GM18507 (cell line): ENCODE data around the gene OLFM3.

Source experiments
- DNase-seq: peaks from one replicate; pipeline ENCODE4 v3.0.0; 2011; ENCODE audit warnings: low read depth; ENCODE audit not compliant: insufficient read length; ENCODE audit errors: extremely low spot score
- FAIRE-seq: peaks from 2 replicates; lab custom pipeline; 2011; peaks lifted over from hg19 to GRCh38; lab: Jason Lieb, UNC

Gene OLFM3

GRCh38 chr1:101873672-101874071, 123.1 kb downstream of the OLFM3 start:
- FAIRE-seq: no peak
- no peak for DNase-seq

GRCh38 chr1:101859941-101860340, 136.8 kb downstream of the OLFM3 start:
- FAIRE-seq: no peak

GRCh38 chr1:101854271-101854670, 142.5 kb downstream of the OLFM3 start:
- FAIRE-seq: no peak
- DNase-seq: no peak

More at GRCh38 chr1:101859941-101860340, 136.8 kb downstream of the OLFM3 start:
- no peak for DNase-seq

DNA sequence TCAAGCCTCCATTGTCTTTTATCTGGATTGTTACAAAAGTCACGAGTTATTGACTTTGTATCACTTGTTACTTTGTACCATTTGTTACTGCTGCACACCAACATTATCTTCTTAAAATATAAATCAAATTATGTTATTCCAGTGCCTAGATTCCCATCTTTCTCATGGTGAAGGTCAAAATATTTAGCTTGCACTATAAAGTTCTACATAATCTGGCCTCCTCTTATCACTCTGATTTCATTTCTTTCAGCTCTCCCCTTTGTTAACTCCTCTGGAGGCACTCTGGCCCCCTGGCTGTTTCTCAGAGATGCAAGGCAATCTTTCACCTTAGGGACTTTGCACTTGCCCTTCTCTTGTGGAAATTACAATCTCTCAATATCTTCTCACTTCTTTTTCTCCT, 143.8 kb downstream of the OLFM3 start:
- FAIRE-seq (no peak), DNase-seq (no peak)

DNA sequence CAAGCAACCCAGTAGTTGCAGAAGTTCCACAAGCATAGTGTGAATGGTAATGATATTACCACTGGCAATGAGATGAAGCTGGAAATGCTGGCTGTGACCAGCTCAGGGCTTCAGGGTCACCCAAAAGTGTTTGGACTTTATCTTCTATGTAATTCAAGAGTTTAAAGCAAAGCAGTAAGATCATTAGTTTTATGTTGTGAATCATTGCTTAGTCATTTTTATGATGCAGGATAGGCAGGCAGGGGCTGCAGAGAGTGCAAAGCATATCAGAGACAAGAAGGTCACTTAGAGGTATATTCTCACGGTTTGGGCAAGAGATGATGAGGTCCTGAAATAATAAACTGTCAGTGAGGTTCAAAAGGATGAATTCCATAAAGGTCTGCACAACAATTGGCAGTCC, 147.4 kb downstream of the OLFM3 start:
- FAIRE-seq: no peak
- DNase-seq: no peak

- no peak for DNase-seq
- no peak for FAIRE-seq
These were observed 149.1 kb downstream of the OLFM3 start for GRCh38 chr1:101847626-101848025.

- no peak for DNase-seq
These were observed 149.9 kb downstream of the OLFM3 start for GRCh38 chr1:101846820-101847219.

DNA sequence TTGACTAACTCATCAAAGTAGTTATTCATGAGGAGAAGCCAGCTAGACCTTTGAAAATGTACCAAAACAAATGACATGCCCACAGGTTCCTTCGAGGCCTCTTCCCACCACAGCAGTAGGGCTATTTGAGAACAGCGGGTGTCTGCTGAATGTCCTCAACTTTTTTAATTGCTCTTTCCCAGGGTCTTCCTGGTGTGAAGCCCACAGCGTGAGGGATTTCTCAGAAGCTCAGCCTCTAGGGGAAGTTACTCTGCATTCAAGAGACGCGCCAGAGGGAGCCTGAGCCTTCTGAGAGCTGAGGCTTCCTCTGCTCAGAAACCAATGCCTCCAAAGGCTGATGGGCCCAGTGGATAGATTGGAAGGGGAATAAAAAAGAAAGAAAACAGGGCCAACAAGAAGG, 153.6 kb downstream of the OLFM3 start:
- FAIRE-seq (no peak), DNase-seq (no peak)

More at GRCh38 chr1:101846820-101847219, 149.9 kb downstream of the OLFM3 start:
- no peak for FAIRE-seq

GRCh38 chr1:101841824-101842223, 154.9 kb downstream of the OLFM3 start:
- no peak for DNase-seq
- FAIRE-seq: no peak

DNA sequence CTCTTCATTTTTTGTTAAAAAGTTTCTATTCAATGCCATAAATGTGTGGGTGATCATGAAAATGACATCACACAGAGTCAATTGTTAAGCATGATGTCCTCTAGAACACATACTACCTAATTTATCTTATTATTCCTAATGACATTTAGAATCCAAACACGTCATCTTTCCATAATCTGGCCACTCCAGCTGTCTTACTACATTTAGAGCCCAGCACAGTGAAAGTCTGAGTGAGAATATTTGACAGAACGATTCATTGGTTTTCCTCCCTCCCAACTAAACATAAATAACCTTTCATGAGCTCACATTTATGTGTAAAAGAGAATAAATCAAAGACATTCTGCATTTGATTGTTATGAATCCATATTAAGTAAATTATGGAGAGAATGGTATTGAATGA, 160.7 kb downstream of the OLFM3 start:
- no peak for DNase-seq
- no peak for FAIRE-seq

DNA sequence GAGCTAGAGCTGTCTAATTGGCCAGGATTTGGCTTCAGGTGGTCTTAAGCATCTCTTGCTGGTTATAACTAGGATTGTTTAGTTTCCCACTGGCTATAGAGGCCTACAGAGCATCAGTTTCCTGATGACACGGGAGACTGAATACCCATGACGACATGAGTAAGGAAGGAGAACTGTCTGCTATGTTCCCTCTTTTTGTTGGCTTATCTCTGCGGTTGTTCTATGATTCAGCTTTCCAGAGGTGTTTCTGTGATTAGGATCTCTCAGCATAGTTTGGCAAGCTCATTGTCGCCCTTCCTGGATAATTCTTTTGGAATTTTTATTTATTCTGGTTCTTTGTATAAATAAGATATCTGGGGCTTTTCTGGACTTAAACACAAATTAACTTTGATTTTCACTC, 163.4 kb downstream of the OLFM3 start:
- FAIRE-seq: no peak
- DNase-seq: no peak

- no peak for FAIRE-seq
- DNase-seq: no peak
These were observed 170.3 kb downstream of the OLFM3 start for GRCh38 chr1:101826416-101826815.

- no peak for DNase-seq
- FAIRE-seq: no peak
These were observed 176.7 kb downstream of the OLFM3 start for GRCh38 chr1:101820071-101820470.

DNA sequence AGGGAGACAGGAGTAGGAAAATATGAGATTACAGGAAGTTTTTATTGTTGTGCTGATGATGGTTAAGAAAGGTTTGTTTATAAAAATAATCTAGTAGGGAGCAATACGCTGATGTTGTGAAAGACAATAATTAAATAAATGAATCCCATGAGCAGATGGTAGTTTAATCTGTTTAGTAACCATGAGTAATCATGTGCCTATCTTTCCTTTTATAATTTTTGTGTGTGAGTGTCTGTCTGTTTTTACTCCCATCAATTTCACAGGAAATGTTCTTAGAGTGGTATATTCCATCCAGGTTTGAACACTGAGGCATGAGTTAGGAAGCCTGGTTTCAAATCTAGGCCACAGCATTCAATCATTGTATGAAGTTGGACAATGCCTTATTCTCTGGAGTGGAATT, 180.5 kb downstream of the OLFM3 start:
- no peak for FAIRE-seq
- no peak for DNase-seq

- FAIRE-seq (no peak), DNase-seq (no peak)
These were observed 198.3 kb downstream of the OLFM3 start for GRCh38 chr1:101798417-101798816.

DNA sequence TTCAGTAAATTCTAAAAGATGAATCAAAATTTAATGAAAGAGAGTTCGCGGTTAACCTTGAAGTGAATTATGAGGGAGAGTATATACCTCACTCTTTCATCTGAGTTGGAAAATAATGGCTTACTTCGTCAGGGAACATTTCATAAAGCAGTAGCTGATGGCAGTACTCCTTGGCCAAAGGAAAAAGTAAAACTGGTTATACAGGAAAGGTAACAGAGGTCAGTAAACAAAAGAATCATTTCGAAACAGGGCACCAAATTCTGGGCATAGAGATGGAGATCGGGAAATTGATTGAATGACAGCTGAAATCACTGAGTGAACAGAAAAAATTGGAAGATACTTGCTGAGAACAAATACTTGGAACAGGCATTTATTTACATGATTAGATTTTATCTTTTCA, 199.0 kb downstream of the OLFM3 start:
- FAIRE-seq: no peak
- DNase-seq: no peak

- DNase-seq (no peak), FAIRE-seq (peak; percentile 38)
These were observed 215.4 kb downstream of the OLFM3 start for GRCh38 chr1:101781201-101781831.

- FAIRE-seq (peak; percentile 15), DNase-seq (no peak)
These were observed 227.2 kb downstream of the OLFM3 start for GRCh38 chr1:101769520-101769919.

GRCh38 chr1:101757985-101758384, 238.7 kb downstream of the OLFM3 start:
- FAIRE-seq: no peak

DNA sequence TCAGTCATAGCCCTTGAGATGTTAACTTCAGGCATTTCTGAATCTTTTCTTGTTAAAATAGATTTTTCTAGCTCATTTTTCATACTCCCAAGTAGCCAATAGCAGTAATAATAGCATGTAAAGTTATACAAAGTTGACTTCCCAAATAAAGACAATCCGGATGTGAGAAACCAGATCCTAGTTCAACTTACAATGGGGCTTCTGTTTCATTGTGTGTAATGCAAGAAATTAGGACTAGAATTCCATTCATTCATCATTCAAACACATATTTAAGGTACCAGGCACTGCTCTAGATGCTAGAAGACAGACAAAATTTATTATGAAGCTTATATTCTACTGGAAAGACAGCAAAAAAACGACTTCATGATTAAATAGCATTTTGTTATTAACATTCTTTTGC, 240.3 kb downstream of the OLFM3 start:
- no peak for DNase-seq
- FAIRE-seq: no peak

More at GRCh38 chr1:101757985-101758384, 238.7 kb downstream of the OLFM3 start:
- DNase-seq: no peak
